Natural killer cell treated with Interleukin-12 subunit alpha and Interleukin-12 subunit beta and Interleukin-15 and Interleukin-18, amount 100 ng/mL, for 72 hours (primary cell): ENCODE results near the gene CDYL. TPM values are rescaled to one million over a fixed set of nuclear protein-coding genes. Genes with fewer than 3 reads are reported as not detected.

Experiments used
- ATAC-seq, 2 donors: fragments of 150-1000 bp; cut with Tn5 transposase in 1 of 2; sonication (Bioruptor Pico), chemical (Tn5 transposase) in 1 of 2; 2 replicates each; pipeline ENCODE4 v1.10.0; 2021
- DNase-seq: peaks from one replicate; pipeline ENCODE4 v3.0.0; 2022; ENCODE audit warnings: low spot score
- H3K27ac Mint-ChIP-seq, 2 donors: 1 replicate in 1 of 2; 2 replicates in 1 of 2; pipeline ENCODE4 v1.8.0; 2022; ENCODE audit warnings: mixed read lengths in 2 of 2, mild to moderate bottlenecking in 1 of 2, moderate library complexity in 1 of 2
- H3K27me3 Mint-ChIP-seq, 2 donors: 1 replicate in 1 of 2; 2 replicates in 1 of 2; pipeline ENCODE4 v1.8.0; 2022; ENCODE audit warnings: mixed read lengths in 2 of 2
- H3K36me3 Mint-ChIP-seq: one replicate; pipeline ENCODE4 v1.8.0; 2022; ENCODE audit warnings: mixed read lengths
- H3K4me1 Mint-ChIP-seq, 2 donors: 1 replicate in 1 of 2; 2 replicates in 1 of 2; pipeline ENCODE4 v1.8.0; 2022; ENCODE audit warnings: low read depth in 2 of 2, mixed read lengths in 2 of 2, mild to moderate bottlenecking in 1 of 2
- H3K4me3 Mint-ChIP-seq: one replicate; pipeline ENCODE4 v1.8.0; 2022; ENCODE audit warnings: mixed read lengths
- H3K9me3 Mint-ChIP-seq: 2 replicates; pipeline ENCODE4 v1.8.0; 2022; ENCODE audit warnings: mixed read lengths
- total RNA-seq, 2 donors: library from RNA; stranded (reverse); gene quantifications; one replicate each; pipeline ENCODE4 v1.2.3, GENCODE V29; 2022

CDYL gene
- total RNA-seq, 2 donors from 2014 or later: 52.5 to 58.7 TPM

DNA sequence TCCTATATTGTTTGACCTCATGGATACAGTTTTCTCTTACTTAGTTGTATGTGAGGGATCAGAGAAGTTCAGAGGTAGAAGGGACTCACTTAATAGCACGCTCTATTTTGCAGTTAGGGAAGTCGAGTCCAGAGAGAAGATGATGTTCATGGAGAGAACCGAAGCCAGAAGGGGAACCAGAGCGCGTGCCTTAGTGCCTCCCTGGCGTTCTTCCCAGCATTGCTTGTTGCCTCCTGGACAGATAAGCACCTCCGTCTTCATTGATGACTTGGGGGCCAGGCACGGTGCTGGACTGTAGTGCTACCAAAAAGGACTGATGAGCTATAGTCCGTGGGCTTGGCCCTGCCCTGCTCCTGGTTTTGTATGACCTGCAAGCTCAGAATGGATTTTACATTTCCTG is 117.8 kb downstream of the CDYL start:
- peak overlapping the region in 1 of 2 donors; percentile 40 for H3K27ac Mint-ChIP-seq
- DNase-seq: no peak
- no peaks in the 10 kb centered on the region for H3K9me3 Mint-ChIP-seq
- H3K27me3 Mint-ChIP-seq: no peaks in the 10 kb centered on the region
- no peak overlapping the region for H3K4me3 Mint-ChIP-seq
- no peak for ATAC-seq
- H3K36me3 Mint-ChIP-seq: peaks cover 4% of the 10 kb centered on the region
- H3K4me1 Mint-ChIP-seq: peaks cover under 1 to 16% of the 10 kb centered on the region in 2 donors

DNA sequence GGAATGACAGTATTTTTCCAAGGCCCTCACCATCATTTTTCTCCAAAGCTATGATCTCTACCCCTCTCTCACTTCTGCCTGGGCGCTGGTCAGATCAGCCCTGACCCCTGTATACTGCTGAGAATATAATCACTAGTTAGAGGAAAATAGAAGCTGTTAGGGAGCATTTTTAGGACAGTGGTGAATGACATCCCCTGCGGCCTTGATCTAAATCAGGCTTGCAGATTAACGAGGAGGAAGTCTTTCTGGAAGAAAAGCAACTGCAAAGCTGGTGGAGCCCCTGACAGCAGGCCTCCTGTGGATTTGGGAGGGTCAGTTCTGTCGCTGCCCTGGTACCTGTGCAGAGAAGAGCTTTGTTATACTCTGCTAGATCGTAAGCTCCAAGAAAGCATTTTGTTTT is 119.8 kb downstream of the CDYL start:
- Mint-ChIP-seq H3K27ac (no peak overlapping the region), H3K27me3 (no peaks in the 10 kb centered on the region), H3K4me1 (peaks cover 0 to 11% of the 10 kb centered on the region in 2 donors), H3K36me3 (peaks cover 4% of the 10 kb centered on the region), H3K9me3 (no peaks in the 10 kb centered on the region), H3K4me3 (no peak overlapping the region)
- DNase-seq (no peak), ATAC-seq (no peak)

DNA sequence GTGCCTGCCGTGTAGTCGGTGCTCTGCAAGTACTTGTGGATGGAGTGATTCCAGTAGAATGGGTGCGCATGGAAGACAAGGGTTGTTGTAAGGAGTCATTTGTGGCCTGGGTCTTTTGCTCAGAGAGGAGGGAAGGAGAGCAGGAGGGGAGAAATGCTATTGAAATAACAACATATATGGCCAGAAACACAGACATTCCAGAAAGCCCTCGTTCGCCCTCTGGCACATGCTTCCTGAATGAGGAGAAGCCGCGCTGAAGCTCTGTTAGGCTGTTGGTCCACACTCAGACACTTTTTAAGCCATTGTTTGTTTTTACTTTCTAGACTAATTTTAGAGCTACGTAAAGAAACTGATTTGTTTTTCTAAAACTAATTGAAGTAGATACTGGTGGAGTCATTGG is 120.2 kb downstream of the CDYL start:
- no peaks in the 10 kb centered on the region for H3K9me3 Mint-ChIP-seq
- ATAC-seq: no peak
- peaks cover 3 to 11% of the 10 kb centered on the region in 2 donors for H3K4me1 Mint-ChIP-seq
- peaks cover 4% of the 10 kb centered on the region for H3K36me3 Mint-ChIP-seq
- no peak overlapping the region for H3K4me3 Mint-ChIP-seq
- no peak for DNase-seq
- H3K27me3 Mint-ChIP-seq: no peaks in the 10 kb centered on the region
- no peak overlapping the region for H3K27ac Mint-ChIP-seq

DNA sequence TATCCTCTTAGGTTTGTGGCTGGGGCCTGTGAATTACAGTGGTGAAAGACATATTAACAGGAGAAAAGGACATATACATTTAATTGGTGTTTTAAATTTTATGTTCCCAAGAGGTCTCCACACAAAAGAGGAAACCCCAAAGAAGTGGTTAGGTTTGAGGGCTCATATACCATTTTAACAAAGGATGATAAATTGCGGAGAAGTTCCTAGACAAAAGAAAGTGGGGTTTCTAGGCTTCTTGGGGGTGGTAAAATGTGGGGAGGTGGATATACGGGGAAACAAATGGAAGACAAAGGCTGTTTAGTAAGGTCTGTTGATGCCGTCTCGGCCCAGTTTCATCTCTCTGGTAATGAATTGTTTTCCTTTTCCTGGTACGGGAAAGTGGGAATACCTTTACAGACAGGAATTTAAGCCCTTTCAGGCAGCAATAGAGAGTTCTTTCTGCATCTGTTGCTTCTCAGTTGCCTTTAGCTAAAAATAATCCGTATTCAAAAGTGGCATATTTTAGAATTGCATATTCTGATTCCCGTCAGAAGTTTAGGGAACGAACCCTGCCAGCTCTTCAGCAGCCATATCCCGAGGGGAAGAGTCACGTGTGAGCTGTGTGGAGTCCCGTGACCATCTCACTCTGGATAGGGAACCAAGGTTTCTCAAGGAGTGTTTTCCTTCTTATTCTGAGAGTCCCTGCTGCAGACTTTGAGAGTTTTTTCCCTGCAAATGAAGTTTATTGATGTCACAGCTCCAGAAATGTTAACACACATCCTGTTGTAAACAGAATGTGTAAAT is 123.2 kb downstream of the CDYL start:
- peaks cover 5 to 9% of the 10 kb centered on the region in 2 donors for H3K4me1 Mint-ChIP-seq
- peaks cover 4% of the 10 kb centered on the region for H3K36me3 Mint-ChIP-seq
- no peaks in the 10 kb centered on the region for H3K27me3 Mint-ChIP-seq
- DNase-seq (no peak), ATAC-seq (no peak)
- H3K4me3 Mint-ChIP-seq: no peak overlapping the region
- H3K27ac Mint-ChIP-seq: no peak overlapping the region
- no peaks in the 10 kb centered on the region for H3K9me3 Mint-ChIP-seq

DNA sequence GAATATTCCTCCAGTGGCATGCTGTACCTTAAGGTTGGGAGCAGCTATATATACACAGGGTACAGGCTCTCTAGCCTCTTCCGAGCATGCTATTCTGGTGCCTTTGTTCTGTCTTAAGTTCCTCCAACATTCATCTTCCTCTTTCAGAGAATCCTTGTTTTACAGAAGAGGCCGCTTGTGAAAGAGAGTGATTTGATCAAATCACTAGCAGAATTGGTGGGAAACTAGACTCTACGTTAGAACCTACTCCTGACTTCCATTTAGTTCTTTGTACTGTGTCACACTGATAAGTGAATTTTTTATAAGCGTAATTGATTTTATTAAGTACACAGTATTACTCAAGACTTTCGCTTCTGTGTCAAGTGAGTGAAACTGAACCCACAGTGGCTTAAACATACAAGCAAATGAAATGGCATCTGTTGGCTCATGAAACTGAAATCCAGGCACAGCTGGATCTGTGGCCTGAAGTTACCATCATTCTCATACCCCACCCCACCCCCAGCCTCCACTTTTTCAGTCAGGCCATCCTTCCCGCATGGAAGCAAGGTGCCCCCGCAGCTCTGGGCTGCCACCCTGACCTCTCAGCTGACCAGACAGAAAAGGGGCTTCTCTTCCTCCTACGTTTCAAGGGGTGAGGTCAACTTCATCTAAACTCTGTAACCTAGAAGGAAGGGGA is 125.3 kb downstream of the CDYL start:
- DNase-seq (no peak), ATAC-seq (peak in 1 of 2 donors; percentile 47)
- no peak overlapping the region for H3K27ac Mint-ChIP-seq
- H3K9me3 Mint-ChIP-seq: no peaks in the 10 kb centered on the region
- H3K4me1 Mint-ChIP-seq: peaks cover 20 to 21% of the 10 kb centered on the region in 2 donors
- H3K27me3 Mint-ChIP-seq: no peaks in the 10 kb centered on the region
- H3K4me3 Mint-ChIP-seq: no peak overlapping the region
- peaks cover 4% of the 10 kb centered on the region for H3K36me3 Mint-ChIP-seq

DNA sequence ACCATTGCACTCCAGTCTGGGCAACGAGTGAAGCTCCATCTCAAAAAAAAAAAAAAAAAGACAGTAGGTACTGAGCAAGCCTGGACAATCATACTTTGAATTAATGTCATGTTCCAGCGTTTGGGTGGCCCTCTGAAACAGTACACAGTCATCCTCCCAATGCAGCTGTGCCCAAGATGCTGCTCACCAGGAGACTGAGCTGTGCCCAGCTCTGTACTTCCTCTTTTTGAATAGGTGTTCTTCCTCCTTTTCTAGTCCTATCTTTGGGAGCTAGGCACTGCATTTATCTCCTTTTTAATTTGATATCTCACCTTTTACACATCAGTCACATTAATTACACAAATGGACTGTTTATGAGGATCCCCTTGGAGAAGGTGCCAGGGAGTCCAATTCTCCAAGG is 126.2 kb downstream of the CDYL start:
- peaks cover 26 to 28% of the 10 kb centered on the region in 2 donors for H3K4me1 Mint-ChIP-seq
- no peaks in the 10 kb centered on the region for H3K9me3 Mint-ChIP-seq
- H3K27me3 Mint-ChIP-seq: no peaks in the 10 kb centered on the region
- peak overlapping the region in 1 of 2 donors; percentile 34 for H3K27ac Mint-ChIP-seq
- H3K36me3 Mint-ChIP-seq: no peaks in the 10 kb centered on the region
- H3K4me3 Mint-ChIP-seq: no peak overlapping the region
- ATAC-seq (no peak), DNase-seq (no peak)

DNA sequence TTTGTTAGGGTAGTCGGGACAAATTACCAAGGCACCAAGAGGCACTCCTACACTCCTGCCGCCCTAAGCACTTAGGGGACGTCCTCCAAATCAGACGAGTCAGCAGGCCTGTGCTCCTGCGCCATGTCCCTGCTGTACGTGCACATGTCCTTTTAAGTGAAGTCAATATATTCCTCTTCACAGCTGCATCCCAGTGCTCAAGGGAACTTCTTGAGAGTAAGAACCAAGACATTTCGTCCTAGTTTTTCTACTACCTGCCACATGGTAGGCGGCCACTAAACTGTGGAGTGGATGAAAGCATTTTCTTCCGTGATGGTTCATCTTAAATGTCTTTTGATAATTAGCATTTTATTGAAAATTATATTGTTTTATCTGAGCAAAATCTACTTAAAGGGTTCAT is 126.9 kb downstream of the CDYL start:
- no peaks in the 10 kb centered on the region for H3K36me3 Mint-ChIP-seq
- H3K27ac Mint-ChIP-seq: no peak overlapping the region
- peaks cover 34 to 36% of the 10 kb centered on the region in 2 donors for H3K4me1 Mint-ChIP-seq
- H3K27me3 Mint-ChIP-seq: no peaks in the 10 kb centered on the region
- ATAC-seq (no peak), DNase-seq (no peak)
- H3K4me3 Mint-ChIP-seq: no peak overlapping the region
- H3K9me3 Mint-ChIP-seq: no peaks in the 10 kb centered on the region

DNA sequence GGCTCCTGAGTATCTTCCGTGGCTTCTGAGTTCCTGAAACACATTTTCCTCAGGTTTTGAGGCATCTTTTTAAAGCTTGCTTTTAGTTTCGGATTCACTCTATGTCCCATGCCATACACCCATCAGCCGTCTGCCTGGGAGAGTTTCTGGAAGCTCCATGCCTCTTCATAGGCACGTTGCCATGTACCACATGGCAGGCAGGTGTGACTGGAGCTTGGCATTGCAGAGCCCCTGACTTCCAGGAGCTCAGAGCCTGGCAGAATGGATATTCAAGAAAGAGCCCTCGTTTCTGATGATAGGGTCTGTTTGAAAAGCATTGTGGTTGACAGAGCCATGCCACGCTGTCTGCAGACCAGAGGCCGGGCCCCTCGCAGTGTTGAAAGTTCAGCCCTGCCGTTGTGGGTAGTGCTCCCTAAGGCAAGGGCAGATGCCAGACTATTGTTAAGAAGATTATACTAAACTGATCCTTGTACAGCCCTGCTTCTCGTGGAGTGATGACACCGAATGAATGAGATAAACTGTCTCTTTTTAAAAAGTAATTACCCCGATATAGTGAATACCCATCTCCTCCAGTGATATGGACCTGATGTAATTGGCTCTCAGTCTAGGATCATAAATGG is 127.7 kb downstream of the CDYL start:
- no peak for ATAC-seq
- Mint-ChIP-seq H3K36me3 (no peaks in the 10 kb centered on the region), H3K4me1 (peaks cover 41 to 43% of the 10 kb centered on the region in 2 donors), H3K9me3 (no peaks in the 10 kb centered on the region), H3K27me3 (no peaks in the 10 kb centered on the region), H3K27ac (no peak overlapping the region), H3K4me3 (no peak overlapping the region)
- DNase-seq: no peak

DNA sequence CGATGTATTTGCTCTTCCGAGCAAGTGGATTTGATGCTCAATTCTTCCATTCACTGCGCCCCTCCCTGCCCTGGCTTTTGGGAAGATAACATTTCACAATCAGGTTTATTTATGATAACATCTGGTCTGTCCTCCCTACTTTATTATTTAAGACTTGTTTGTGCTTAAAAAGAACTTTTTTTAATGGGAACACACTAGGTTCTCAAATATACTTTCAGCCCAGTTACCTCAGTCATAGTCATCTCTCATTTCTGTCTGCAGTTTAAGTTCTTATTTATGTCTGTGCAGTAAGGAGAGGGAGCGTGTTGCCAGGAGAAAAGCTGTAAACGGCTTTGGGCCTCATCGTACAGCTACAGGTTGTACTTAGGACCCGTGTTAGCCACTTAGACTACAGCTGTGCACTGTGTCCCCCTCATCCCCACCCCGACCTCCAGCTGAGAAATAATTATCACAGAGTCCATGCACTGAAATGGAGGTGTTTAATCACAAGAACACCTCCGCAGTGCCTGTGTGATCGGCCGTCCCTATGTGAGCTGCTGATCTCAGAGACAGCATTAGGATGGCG is 128.3 kb downstream of the CDYL start:
- H3K27ac Mint-ChIP-seq: no peak overlapping the region
- no peaks in the 10 kb centered on the region for H3K36me3 Mint-ChIP-seq
- DNase-seq (no peak), ATAC-seq (no peak)
- H3K27me3 Mint-ChIP-seq: no peaks in the 10 kb centered on the region
- peaks cover 45 to 50% of the 10 kb centered on the region in 2 donors for H3K4me1 Mint-ChIP-seq
- H3K4me3 Mint-ChIP-seq: no peak overlapping the region
- no peaks in the 10 kb centered on the region for H3K9me3 Mint-ChIP-seq

DNA sequence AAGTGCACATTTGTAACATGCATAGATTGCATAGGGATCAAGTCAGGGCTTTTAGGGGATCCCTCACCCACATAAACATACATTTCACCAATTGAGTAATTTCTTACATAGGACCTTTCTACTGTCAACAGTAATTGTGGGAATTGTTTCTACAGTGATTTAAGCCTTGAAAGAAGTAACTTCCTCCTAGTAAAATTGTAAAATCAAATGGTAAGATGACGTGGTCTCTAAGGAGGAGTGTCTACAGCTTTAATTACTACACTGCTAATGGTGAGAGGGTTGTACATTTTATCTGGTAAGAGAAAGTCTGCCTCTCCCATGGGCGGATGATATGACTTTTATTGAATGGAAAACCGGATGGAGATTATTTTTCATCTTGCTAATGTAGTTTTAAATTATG is 129.6 kb downstream of the CDYL start:
- no peaks in the 10 kb centered on the region for H3K27me3 Mint-ChIP-seq
- ATAC-seq: no peak

DNA sequence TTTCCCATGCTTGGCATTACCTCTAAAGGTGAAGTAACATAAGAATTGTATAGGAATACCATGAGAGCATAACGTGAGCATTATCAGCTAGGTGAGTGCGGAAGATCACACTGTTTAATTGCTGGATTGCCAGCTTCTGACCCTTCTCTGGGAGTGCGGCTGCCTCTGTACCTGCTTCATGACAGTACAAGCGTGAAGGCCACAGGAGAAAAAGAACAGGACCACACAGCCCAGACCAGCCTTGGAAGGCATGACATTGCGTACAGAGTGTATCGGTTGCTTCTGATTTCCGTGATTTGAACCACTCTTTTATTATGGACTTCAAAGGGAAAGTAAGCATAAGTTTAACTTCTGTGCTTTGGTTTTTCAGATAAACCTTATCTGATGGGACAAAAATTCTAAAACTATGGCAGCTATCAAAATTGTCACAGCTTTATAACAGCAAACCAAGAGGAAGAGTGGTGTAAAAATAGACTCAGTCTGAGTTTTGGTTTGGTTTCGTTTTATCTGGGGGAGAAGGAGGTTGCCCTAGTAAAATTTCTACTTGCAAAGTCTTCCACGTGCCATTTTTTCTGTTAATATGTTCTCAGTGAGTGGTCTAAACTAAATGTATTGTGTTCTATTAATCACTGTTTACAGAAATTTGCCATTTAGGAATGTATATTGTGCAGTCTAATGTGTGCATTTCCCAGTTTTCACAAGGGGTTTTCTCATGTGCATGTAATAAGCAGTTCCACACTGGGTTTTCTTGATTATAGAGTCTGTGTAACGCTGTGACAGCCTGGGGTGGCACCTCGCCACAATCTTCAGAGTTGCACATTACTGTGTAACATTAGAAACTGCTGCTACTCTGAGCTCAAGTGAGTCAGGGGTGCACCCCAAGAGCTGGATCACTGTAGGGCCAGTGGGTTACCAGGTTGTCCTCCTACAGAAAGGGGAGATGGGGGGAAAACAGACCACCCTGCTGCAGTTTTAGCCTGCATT is 130.4 kb downstream of the CDYL start:
- H3K4me3 Mint-ChIP-seq: peak overlapping the region; percentile 89
- peaks cover 49 to 54% of the 10 kb centered on the region in 2 donors for H3K4me1 Mint-ChIP-seq
- H3K27me3 Mint-ChIP-seq: no peaks in the 10 kb centered on the region
- H3K9me3 Mint-ChIP-seq: no peaks in the 10 kb centered on the region
- DNase-seq (no peak), ATAC-seq (peak; percentile 79 to 84)
- peaks cover 8% of the 10 kb centered on the region for H3K36me3 Mint-ChIP-seq
- H3K27ac Mint-ChIP-seq: peak overlapping the region; percentile 76 to 87

More for the DNA sequence above, 129.6 kb downstream of the CDYL start:
- peak overlapping the region; percentile 76 to 87 for H3K27ac Mint-ChIP-seq
- H3K36me3 Mint-ChIP-seq: peaks cover 8% of the 10 kb centered on the region
- no peaks in the 10 kb centered on the region for H3K9me3 Mint-ChIP-seq
- peak overlapping the region; percentile 89 for H3K4me3 Mint-ChIP-seq
- peaks cover 53 to 59% of the 10 kb centered on the region in 2 donors for H3K4me1 Mint-ChIP-seq
- no peak for DNase-seq

DNA sequence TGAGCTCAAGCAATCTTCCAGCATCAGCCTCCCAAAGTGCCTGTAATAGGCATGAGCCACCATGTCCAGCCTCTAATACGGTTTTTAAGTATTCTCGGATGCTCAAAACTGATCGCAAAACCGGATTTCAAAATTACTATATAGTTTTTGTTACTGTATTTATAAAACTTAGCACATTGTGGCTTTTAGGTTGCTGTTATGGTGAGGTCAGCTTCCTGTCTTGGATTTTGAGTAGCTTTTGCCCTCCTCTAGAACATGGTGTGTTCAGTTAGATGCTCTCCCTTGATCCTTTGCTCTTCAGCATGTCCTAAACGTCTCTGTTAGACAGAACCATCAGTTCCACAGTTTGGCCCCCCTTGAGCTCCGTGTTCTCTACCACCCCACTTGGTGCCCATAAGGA is 131.4 kb downstream of the CDYL start:
- peaks cover 8% of the 10 kb centered on the region for H3K36me3 Mint-ChIP-seq
- no peaks in the 10 kb centered on the region for H3K9me3 Mint-ChIP-seq
- H3K4me1 Mint-ChIP-seq: peaks cover 47 to 59% of the 10 kb centered on the region in 2 donors
- peak overlapping the region; percentile 76 to 87 for H3K27ac Mint-ChIP-seq
- ATAC-seq (peak; percentile 51 to 77), DNase-seq (no peak)
- peak overlapping the region; percentile 89 for H3K4me3 Mint-ChIP-seq
- H3K27me3 Mint-ChIP-seq: no peaks in the 10 kb centered on the region

DNA sequence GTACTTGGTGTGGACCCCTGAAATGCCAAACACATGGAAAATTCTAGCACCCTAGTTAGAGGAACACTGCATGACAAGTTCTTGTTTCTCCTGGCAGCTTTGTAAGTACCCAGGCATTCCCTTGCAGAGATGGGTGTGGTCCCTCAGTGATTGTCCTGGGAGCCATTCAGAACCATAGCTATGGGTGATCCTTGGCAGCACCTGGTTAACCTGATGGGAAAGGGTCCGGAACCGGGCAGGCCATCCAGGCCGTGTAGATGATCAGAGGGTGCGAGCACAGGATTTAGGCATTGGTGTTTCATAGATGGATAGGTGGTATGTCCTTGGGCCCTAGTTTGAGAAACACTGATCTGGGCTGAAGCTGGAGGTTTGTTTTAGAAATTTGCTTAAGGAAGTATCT is 131.9 kb downstream of the CDYL start:
- no peak for ATAC-seq
- peak overlapping the region; percentile 76 to 87 for H3K27ac Mint-ChIP-seq

More for the DNA sequence above, 131.9 kb downstream of the CDYL start:
- no peaks in the 10 kb centered on the region for H3K27me3 Mint-ChIP-seq
- H3K36me3 Mint-ChIP-seq: peaks cover 8% of the 10 kb centered on the region
- no peak for DNase-seq
- H3K4me3 Mint-ChIP-seq: peak overlapping the region; percentile 89
- H3K4me1 Mint-ChIP-seq: peaks cover 47 to 59% of the 10 kb centered on the region in 2 donors
- H3K9me3 Mint-ChIP-seq: no peaks in the 10 kb centered on the region
